HG02610 (cell line): ENCODE data around the gene PRKN.
"Not testable (repeated sequence)": the region's sequence is repeated elsewhere in the genome, so short reads cannot be mapped to it uniquely, and the experiment has no call there.

Experiments used
- ATAC-seq: cut with Tn5 transposase; IDR thresholded peaks from one replicate; pipeline ENCODE4 v1.9.1; 2021; ENCODE audit warnings: mild to moderate bottlenecking, moderate library complexity; ENCODE audit not compliant: unreplicated experiment

The PRKN gene

DNA sequence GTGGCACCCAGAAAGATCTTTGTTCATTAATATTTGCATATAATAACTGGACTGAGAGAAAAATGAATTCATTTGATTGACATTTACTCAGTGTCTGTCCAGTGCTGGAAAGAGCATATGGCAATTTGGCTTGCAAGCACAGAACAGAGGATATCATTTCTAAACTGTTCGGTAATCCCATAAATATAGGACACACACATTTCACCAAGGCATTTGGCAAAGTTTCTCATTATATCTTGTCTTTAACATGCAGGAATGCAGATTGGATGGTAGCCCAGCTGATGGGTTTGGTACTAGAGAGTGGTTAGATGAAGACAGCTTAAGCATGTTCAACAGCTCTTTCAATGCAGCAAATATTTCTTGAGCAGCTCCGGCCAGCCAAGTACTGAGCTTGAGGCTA lies 259.2 kb downstream of the PRKN start:
- ATAC-seq: no peak

DNA sequence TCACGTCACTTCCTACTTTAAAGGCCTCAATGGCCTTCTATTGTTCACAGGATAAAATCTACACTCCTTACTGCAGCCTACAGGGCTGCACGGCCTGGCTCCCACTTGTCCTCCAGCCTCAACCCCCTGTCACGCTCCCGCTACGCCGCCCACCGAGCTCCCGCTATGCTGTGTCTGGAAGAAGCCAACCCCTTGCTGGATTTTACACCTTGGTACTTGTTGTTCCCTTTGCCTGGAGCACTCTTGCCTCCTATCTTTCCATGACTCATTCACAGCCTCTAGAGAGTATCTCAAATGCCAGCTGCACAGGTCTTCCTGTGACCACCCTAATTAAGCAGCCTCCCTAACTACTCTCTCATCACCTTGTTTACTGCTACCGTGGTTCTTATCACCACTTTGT lies 259.9 kb downstream of the PRKN start:
- ATAC-seq: no peak

DNA sequence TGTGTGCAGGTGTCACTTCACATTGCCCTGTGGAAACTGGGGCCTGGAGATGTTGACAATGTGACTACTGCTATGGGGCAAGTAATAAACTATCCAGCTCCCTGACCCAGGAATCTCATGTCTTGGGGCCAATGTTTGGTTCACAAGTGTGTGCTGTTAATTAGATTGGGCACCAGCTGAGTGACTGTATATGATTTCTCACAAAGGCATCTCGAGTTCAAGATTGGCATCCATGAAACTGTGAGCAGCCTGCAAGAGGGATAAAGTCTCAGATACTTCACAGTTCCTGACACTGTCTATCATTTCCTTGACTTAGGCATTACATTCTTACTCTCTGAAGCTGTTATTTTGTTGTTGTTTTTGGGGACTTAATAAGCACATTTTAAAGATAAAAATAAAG lies 264.0 kb downstream of the PRKN start:
- ATAC-seq: no peak

DNA sequence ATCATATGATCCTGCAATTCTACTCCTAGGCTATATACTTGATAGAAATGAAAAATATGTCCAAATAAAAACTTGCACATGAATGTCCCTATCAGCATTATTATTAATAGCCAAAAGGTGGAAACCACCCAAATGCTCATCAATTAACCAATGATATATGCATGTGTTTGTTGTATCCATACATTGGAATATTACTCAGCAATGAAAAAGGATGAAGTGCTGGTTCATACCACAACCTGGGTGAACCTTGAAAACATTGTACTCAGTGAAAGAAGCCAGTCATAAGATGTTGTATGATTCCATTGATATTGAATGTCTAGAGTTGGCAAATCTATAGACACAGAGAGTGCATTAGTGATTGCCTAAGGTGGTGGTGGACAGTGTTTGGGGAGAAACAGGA lies 267.6 kb downstream of the PRKN start:
- ATAC-seq: no peak

DNA sequence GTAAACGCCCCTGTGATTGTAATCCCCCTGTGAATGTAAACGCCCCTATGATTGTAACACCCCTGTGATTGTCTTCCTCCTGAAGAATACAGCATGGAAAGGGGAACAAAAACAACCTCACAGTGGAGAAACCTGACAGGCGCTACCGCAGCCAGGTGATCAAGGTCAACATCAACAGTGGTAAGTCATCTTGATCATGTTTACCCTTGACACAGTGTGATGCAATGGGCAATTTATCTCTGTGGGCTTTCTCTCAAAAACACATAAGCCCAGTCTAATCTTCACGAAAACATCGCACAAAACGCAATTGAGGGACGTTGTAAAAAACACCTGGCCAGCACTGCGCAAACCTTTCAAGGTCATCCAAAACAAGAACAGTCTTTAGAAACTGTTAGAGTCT lies 277.2 kb downstream of the PRKN start:
- no peak for ATAC-seq

DNA sequence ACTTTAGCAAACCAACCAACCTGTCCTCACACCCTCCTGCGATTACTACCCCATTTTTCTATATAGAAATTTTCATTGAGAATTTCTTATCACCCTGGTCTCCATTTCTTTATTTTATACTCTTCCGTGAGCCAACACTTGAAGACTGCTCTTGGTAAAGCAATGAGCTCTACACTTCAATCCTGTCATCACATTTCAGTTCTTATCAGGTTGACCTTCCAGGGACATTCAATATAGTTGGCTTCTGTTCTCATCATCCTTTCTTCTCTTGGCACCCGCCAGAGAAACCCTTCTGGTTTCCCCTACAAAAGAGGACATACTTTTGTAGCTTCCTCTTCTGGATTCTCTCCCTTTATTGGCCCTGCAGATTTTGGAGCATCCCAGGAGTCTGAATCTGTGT lies 279.3 kb downstream of the PRKN start:
- no peak for ATAC-seq

DNA sequence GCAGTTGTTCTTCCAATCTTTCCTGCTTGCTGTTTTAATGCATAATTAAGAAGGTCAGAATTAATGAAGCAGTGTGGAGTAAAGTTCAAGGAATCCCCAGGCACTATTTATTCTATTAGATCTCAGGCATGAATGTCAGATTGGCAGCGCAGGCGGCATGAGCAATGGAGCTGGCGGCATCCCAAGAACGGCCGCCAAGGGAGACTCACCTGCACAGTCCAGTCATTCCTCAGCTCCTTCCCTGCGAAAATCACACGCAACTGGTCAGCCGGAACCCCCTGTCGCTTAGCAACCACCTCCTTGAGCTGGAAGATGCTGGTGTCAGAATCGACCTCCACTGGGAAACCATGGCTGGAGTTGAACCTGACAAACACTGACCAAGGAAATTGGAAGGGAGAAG lies 284.5 kb downstream of the PRKN start:
- ATAC-seq: no peak

DNA sequence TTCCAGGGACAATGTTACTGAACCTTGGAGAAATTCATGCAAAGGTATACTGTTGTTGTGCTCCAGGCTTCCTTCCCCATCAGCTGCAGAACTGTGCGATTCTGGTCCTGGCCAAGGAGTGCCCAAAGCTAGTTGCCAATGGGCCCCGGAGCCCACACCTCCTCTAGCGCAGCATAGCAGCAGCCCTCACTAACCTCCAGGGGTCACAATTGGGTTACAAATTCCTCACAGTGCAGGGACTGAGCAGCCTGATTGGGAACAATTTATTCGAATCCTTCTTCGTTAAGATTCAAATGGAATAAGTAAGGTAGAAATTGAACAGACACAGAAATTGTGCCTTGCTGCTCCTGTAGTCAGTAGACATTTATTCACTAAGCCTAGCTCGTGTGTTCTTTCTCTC lies 284.9 kb downstream of the PRKN start:
- no peak for ATAC-seq

DNA sequence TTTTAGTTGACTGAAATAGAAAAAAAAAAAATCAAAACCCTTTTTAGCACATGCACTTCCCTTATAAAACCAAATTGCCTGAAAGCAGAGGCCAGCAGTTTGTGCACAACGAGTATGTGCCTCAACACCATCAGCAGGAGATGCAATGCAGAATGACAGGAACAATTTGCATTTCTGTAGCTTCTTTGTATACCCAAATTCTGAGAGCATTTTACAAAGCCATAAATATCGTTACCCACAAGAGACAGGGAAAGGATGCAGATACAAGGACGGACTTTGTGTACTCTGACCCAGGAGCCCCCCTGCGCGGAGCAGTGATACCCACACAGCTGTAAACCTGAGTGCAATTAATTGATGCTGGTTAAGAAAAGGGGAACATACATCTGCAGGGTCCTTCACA lies 285.6 kb downstream of the PRKN start:
- no peak for ATAC-seq

DNA sequence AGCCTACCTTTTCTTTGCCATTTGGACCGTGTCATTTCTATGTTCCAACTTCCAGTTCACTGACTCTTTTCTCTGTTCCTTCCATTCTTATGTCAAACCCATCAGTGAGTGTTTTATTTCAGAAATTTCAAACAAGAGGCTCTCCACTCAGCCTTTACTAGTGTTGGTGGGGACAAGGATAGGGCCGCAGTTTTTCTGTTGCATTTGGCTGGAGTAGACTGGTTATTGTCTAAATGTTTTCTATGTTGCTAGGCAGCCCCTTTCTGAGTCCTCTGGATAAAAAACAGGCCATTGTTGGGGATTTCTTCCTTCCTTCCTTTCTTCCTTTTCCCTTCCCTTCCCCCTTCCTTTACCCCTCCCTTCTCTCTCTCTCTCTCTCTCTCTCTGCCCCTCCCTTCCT lies 288.6 kb downstream of the PRKN start:
- no peak for ATAC-seq

DNA sequence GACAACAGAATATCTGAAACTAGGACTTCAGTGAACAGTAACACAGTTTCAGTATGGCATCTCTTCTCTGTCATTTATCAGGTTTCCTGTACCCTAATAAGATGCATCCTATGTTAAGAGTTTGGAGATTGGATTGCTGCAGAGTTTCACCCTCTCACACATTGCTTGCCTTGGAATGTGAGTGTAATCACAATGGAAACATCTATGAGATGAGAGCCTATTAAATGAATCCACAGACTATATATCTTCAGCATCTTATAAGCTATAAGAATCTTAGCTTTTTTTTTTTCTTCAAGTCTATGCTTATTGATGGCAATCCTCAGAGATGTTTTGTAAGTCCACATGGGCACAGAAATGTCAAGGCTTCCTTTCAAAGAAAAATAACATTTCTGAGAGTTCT lies 292.5 kb downstream of the PRKN start:
- ATAC-seq: no peak

DNA sequence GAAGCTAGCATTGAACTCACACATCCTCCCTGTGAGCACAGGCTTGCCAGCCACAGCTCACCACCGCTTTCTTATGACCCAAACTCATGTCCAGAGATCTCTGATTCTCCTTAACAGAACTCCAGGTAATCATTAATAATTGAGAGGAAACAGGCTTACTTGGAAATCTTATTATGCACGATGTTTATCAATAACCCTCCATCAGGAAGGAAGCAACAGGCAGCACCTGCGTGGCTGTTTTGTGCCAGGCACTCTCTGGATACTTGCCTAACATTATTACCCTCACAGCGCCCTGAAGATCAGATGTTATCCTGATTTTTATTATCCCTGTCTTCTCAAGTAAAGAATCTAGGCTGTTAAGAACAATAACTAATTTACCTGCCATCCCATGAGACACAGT lies 306.6 kb downstream of the PRKN start:
- ATAC-seq: no peak

DNA sequence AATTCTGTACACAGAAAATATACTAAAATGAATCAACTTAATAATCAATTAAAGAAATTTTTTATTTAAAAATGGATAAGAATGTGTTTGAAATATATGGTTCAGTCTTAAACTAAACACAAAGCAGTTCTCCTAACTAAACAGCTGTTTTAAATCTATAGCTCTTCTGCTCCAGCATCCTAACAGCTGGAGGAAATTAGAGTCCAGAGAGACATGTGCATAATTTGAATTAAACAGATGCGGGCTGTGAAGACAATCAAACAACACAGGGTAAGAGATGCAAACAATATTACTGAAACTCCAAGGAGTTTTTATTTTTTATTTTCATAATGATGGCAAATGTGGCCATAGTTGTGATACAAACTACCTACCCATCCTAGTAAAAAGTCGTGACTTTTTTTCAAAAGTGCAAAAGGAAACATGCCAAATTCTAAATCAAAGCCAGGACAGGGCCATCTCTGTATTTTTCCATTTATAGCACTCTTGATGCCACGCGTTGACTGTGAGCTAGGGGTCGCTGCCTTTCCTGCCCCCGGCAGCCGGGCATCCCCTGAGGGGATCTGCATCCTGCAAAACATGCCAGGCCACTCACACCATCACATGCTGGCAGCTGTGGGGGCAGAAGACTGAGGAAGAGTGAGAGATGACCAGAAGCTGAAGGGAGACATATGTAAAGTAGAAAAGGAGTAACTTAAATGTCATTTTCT lies 310.6 kb downstream of the PRKN start:
- ATAC-seq: no peak

DNA sequence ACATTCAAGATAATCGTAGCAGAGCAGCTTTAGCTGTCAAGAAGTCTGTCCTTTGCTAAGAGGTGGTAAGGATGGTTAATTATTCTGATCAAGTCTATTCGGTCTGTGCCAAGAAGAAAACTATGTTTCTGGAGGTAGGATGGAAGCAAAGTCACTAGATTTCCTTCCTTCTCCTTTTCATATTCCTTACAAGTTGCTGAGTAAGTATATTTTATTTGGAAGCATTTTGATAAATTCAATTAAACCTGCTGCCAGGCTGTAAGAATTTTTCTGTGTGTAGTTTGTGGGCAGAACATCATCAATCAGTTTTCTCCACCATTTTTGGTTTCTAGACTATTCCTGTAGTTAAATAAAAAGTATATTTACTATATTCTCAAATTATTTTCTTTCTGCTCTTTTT lies 311.3 kb downstream of the PRKN start:
- no peak for ATAC-seq

DNA sequence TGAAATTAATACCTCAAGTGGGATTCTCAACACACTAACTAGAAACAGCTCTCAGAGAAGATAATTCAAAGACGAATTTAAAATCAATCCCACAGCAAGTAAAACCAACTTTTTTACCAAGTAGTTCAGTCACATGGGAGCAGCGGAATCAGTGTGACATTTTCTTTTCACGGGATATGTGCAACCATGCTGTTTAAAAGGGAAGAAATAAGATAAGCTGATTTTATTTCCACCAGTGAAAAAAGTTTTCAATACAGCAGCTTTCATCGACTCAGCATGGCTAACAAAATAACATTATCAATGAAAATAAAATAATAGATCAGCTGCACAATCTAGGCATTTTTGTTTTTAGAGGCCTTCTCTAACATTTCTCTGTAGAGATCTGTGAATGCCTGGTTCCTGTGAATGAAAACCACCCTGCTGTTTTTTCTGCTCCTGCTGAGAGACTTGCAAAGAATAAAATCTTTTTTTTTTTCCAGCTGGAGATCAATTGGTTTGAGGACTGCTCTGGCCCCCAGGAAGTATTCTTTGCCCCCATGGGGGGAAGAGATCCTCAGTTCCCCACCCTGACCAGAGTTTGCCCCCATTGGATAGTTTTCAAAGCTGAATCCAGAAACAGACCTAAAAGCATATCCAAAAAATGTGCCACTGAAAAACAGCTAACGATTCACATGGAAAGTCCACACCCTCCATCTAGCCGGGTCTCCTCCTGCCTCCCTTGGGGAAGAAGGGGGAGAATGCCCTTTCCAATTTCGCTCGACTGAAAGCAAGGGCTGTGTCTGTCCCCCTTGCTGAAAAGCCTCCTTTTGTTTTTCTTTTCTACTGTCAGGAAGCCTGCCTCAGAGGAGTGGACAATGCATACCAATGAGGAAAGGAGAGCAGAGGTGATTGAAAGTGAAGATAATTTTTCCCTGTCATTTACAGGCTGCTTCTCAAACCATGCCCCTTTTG lies 317.6 kb downstream of the PRKN start:
- no peak for ATAC-seq

DNA sequence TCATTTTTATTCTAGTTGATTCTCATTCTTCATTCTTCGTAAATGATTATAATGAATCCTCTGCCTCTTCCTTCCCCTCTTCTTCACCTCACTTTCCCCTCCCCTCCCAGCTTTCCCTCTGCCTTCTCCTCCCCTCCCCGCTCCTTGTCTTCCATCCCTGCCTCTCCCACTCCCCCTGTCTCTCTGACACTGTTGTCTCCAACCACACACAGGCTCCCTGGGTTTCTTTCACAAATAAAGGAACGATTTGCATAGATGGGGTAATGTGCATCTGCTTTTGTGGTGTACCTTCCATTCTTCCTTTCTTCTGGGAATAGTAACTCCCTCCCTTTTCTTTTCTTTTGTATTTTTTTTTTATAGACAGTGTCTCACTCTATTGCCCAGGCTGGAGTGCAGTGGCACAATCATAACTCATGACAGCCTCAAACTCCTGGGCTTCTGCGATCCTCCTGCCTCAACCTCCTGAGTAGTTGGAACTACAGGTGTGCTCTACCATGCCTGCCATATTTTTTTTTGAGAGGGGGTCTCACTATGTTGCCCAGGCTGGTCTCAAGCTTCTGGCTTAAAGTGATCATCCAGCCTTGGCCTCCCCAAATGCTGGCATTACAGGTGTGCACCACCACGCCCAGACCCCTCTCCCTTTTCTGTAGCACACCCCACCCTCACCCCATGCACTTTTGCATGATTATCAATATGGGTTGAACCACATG lies 318.6 kb downstream of the PRKN start:
- ATAC-seq: no peak

DNA sequence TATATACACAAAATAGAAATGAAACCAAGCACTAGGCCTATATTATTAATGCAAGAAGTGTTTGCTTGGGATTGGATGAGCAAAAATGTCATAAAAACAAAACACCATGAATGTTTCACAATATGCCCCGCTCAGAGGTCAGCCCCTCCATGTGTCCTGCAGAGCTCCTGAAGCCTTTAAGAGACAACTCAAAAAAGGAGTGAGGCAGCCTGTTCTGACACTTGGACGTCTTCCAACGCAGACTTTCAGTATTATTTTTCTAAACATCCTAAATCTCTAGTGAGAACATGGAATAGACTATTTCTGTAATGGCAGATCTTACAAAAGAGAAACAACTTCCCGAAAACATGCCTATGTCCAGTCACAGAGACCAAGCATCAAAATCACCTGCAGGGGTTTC lies 322.6 kb downstream of the PRKN start:
- ATAC-seq: no peak

DNA sequence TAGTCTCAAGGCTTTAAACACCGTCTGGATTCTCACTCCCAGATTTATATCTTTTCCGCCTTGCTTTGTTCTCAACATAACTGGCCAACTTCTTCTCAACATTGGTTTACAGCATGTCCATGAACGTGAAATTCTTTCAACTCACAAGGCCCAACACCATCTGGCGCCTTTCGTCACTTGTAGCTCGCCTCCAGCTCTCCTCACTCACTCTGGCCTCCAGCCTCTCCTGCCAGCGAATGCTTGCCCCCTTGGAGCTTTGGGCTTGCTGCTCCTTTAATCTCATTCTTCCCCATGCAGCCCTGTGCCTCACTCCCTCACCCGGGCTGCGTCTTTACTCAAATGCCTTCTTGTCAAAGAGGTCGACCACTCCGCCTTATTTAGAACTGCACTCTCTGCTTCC lies 324.5 kb downstream of the PRKN start:
- no peak for ATAC-seq

DNA sequence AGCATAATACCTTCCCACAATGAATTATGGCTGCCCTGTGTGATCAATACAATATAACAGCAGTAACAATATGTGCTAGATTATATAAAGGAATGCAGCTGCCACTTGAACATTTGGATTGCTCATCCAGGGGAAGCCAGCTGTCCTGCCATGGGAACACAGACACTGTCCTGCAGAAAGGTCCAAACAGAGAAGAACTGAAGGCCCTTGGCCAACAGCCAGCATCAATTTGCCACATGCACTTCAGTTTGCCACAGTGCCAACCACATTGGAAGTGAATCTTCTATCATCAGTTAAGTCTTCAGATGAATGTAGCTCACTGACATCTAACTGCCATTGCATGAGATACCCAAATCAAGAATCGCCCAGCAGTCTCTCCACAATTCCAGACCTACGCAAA lies 332.4 kb downstream of the PRKN start:
- no peak for ATAC-seq

DNA sequence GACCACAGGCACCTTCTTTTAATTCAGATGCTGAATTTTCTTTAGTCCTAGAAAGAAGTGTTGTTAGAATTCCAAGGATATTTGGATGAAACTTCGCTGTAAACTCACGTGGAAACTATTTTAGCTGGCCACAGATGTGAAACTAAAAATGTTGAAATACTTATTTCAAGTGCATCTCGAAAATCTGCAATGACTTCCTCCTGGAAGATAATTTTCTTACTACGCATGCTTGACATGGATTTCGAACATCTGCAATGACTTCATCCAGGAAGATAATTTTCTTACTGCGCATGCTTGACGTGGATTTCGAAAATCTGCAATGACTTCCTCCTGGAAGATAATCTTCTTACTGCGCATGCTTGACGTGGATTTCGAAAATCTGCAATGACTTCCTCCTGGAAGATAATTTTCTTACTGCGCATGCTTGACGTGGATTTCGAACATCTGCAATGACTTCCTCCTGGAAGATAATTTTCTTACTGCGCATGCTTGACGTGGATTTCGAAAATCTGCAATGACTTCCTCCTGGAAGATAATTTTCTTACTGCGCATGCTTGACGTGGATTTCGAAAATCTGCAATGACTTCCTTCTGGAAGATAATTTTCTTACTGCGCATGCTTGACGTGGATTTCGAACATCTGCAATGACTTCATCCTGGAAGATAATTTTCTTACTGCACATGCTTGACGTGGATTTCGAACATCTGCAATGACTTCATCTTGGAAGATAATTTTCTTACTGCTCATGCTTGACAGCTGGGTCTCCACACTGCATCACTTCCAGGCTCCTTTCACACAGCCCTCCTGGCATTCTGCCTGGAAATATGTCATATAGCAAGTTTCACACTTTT lies 336.4 kb downstream of the PRKN start:
- ATAC-seq: not testable (repeated sequence)
